HFFc6 (cell line): ENCODE data around the gene GAB3. TPM values are rescaled to one million over a fixed set of nuclear protein-coding genes. Genes with fewer than 3 reads are reported as not detected.
A peak's percentile ranks its signal among the peaks of the same experiment; 100 is the strongest.

Experiments
- DNase-seq: peaks from one replicate; pipeline ENCODE4 v3.0.0-alpha.2; 2018
- H3K27ac Mint-ChIP-seq: 2 replicates; pipeline ENCODE4 v1.8.0; 2020; ENCODE audit warnings: mild to moderate bottlenecking, mixed read lengths
- H3K27me3 Mint-ChIP-seq: 2 replicates; pipeline ENCODE4 v1.8.0; 2021; ENCODE audit warnings: mild to moderate bottlenecking, moderate library complexity, mixed read lengths; ENCODE audit not compliant: insufficient read depth
- H3K36me3 Mint-ChIP-seq: 2 replicates; pipeline ENCODE4 v1.8.0; 2021; ENCODE audit warnings: low read depth, mixed read lengths
- H3K4me1 Mint-ChIP-seq: 2 replicates; pipeline ENCODE4 v1.8.0; 2020; ENCODE audit warnings: low read depth, mixed read lengths
- H3K4me3 Mint-ChIP-seq: 2 replicates; pipeline ENCODE4 v1.8.0; 2020; ENCODE audit warnings: mild to moderate bottlenecking, moderate library complexity, mixed read lengths
- H3K9me3 Mint-ChIP-seq: 2 replicates; pipeline ENCODE4 v1.8.0; 2020; ENCODE audit warnings: mild to moderate bottlenecking, mixed read lengths
- total RNA-seq, 6 experiments: library from RNA; stranded (reverse); fragmentation: NEBNext Ultra II Directional; extraction: Animal tissue kit (Norgen Biotek cat#: 25700); gene quantifications; 2 replicates in 1 of 6; 3 replicates in 5 of 6; pipeline ENCODE4 v1.2.3, GENCODE V29; 2021
- TF ChIP-seq, protein P1 (sequence below): fragments of 200-600 bp; sonication (generic); IDR thresholded peaks from 2 replicates; pipeline ENCODE4 v1.5.0; 2021; ENCODE audit warnings: antibody characterized with exemption, mild to moderate bottlenecking

Gene GAB3
- total RNA-seq, 6 experiments from 2014 or later, result 0.05 to 0.50 (median 0.16) TPM

DNA sequence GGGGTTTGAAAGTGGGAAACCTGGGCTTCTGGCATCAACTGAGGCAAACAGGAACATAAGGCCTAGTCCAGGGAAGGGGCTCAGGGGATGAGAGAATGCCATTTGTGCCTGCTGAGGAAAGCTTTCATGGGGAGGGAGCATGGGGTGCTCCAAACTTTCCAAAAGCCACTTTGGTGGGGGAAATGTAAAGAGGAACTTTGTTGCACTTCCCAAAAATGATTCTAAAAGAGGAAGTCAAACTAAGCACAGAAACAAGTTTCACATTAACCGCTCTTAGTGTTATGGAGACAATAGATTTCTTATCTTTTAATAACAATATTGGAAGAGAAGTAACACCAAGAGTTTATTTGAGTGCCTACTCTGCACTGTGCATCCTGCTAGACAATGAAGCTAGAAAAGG, 32.3 kb downstream of the GAB3 start:
- DNase-seq, result no peak
- peaks cover 2% of the 10 kb centered on the region; the same call in 1 of the 2 replicates for H3K27me3 Mint-ChIP-seq
- peak overlapping the region; percentile 59; the same call in 1 of the 2 replicates for H3K27ac Mint-ChIP-seq
- H3K36me3 Mint-ChIP-seq, result no peaks in the 10 kb centered on the region
- TF ChIP-seq, protein P1, sequence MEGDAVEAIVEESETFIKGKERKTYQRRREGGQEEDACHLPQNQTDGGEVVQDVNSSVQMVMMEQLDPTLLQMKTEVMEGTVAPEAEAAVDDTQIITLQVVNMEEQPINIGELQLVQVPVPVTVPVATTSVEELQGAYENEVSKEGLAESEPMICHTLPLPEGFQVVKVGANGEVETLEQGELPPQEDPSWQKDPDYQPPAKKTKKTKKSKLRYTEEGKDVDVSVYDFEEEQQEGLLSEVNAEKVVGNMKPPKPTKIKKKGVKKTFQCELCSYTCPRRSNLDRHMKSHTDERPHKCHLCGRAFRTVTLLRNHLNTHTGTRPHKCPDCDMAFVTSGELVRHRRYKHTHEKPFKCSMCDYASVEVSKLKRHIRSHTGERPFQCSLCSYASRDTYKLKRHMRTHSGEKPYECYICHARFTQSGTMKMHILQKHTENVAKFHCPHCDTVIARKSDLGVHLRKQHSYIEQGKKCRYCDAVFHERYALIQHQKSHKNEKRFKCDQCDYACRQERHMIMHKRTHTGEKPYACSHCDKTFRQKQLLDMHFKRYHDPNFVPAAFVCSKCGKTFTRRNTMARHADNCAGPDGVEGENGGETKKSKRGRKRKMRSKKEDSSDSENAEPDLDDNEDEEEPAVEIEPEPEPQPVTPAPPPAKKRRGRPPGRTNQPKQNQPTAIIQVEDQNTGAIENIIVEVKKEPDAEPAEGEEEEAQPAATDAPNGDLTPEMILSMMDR, result no peak
- H3K4me3 Mint-ChIP-seq, result no peak overlapping the region
- H3K9me3 Mint-ChIP-seq, result no peaks in the 10 kb centered on the region
- H3K4me1 Mint-ChIP-seq, result peaks cover 22% of the 10 kb centered on the region

DNA sequence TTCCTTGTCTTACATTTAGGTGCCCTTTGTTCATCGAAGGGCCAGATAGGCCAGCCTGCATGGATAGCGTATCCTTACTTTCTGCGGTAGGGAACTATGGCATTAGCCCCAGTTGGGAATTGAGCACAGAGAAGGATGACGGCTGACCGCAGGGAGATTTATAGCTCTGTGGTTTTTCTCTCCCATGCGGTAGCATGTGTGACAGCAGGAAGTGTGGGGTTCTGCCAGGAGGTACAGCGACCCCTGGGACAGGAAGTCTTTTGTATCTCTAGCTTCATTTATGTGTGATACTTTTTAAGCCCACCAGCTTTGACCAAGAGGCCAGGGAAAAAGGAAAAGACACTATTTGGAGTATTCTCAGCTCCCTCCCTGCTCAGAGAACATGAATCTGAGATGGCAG, 33.1 kb downstream of the GAB3 start:
- Mint-ChIP-seq H3K4me1 (peaks cover 29% of the 10 kb centered on the region), H3K36me3 (no peaks in the 10 kb centered on the region), H3K4me3 (no peak overlapping the region), H3K27ac (no peak overlapping the region; the same call in 1 of the 2 replicates), H3K9me3 (no peaks in the 10 kb centered on the region), H3K27me3 (peaks cover 2% of the 10 kb centered on the region; the same call in 1 of the 2 replicates)
- no peak for DNase-seq
- TF ChIP-seq, protein P1, result peak; percentile 19; the same call in 1 of the 2 replicates

DNA sequence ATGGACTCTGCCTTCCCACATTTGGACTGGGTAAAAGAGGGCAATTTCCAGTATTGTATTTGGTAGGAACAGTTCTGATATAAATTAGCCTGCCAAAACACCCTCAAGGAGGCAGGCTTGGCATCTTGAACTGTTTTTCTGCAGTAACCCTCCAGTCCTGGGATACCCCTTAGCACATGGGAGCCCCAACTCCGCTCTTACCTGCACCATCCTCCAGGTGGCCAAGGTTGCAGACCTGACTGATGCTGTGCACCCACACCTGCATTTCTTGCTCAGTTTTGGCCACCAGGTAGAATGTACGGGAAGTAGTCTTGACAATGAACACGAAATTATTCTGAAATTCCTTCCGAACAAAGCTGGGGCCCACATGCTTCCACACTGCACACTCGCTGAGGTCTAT, 35.1 kb downstream of the GAB3 start:
- Mint-ChIP-seq H3K36me3 (no peaks in the 10 kb centered on the region), H3K4me3 (no peak overlapping the region), H3K4me1 (peaks cover 34% of the 10 kb centered on the region), H3K9me3 (no peaks in the 10 kb centered on the region), H3K27me3 (peaks cover 4% of the 10 kb centered on the region; the same call in 1 of the 2 replicates), H3K27ac (no peak overlapping the region)
- no peak for DNase-seq
- TF ChIP-seq, protein P1, result no peak

DNA sequence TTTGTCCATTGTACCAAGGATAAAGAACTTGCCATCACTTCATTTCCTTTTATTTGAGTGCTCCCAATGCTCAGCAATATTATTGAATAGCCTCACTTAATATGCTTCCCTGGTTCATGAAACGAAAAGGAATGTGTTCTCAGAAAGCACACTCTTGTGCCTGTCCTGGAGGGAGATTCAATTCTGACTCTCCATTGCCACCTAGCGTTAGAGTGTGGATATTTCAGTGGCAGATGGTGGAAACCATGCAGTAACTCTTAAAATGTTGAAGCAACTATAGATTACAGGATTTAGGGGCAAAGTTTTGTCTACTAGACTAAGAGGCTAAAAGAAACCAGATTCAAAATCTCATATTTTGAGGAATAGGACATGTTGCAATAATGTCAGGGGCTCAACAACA, 36.0 kb downstream of the GAB3 start:
- TF ChIP-seq, protein P1, result peak; percentile 81
- DNase-seq, result peak; percentile 33
- H3K4me1 Mint-ChIP-seq, result peaks cover 34% of the 10 kb centered on the region
- no peaks in the 10 kb centered on the region for H3K36me3 Mint-ChIP-seq
- H3K9me3 Mint-ChIP-seq, result no peaks in the 10 kb centered on the region
- peaks cover 4% of the 10 kb centered on the region; the same call in 1 of the 2 replicates for H3K27me3 Mint-ChIP-seq
- no peak overlapping the region for H3K27ac Mint-ChIP-seq
- no peak overlapping the region for H3K4me3 Mint-ChIP-seq

DNA sequence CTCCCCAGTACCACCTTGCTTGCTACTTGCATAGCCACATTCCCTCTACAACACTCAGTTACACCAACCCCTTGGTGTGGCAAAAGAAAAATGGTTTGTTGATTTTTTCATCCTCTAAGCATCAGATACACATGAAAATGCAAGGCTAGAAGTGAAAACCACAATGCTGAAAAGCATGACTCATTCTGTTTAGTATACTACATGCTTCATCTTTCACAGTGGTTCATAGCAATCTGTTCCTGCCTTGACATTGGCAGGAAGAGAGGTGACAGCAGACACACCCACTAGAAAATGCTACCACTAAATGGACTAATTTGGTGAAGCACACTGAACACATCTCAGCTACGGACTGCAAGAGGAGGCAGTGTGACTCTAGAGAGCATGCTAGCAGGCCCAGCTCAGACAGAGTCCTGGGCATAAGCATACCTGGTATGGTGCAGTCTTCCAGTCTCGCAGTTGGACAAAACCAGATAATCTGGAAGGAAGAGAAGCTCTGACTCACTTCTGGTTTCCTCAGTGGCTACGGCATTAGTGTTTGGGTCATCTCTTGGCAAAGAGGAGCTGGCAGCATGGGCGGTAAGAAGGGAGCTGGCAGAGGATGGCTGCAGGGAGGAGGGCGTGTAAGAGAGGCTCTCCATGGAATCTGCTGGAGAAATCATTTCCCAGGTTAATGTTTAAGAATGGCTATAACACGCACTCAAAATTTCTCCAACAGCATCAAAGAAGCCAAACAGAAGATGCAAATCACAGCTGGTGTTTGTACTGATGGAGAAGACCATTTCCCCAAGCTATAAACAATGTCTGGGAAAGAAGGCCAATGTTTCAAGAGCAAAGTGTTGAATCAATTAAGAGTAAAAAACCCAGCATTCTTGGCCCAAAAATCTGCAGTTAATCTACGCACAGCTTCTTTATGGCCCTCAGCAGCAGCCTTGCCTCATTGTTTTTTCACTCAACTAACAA, 37.8 kb downstream of the GAB3 start:
- no peaks in the 10 kb centered on the region for H3K36me3 Mint-ChIP-seq
- no peaks in the 10 kb centered on the region for H3K9me3 Mint-ChIP-seq
- H3K4me3 Mint-ChIP-seq, result no peak overlapping the region
- H3K4me1 Mint-ChIP-seq, result peaks cover 18% of the 10 kb centered on the region
- TF ChIP-seq, protein P1, result no peak
- peak overlapping the region; percentile 63 for H3K27ac Mint-ChIP-seq
- H3K27me3 Mint-ChIP-seq, result peaks cover 7% of the 10 kb centered on the region; the same call in 1 of the 2 replicates
- DNase-seq, result peak; percentile 66
